HG02588 (cell line): ENCODE measurements around the gene ZNF384.

ENCODE experiments used
- ATAC-seq: cut with Tn5 transposase; IDR thresholded peaks from one replicate; pipeline ENCODE4 v1.9.1; 2021; ENCODE audit warnings: mild to moderate bottlenecking, moderate library complexity; ENCODE audit not compliant: unreplicated experiment

Gene ZNF384

GRCh38 chr12:6630736-6631135 is 58.4 kb downstream of the ZNF384 start:
- ATAC-seq, result no peak

GRCh38 chr12:6627616-6628015 is 61.6 kb downstream of the ZNF384 start:
- ATAC-seq, result no peak

DNA sequence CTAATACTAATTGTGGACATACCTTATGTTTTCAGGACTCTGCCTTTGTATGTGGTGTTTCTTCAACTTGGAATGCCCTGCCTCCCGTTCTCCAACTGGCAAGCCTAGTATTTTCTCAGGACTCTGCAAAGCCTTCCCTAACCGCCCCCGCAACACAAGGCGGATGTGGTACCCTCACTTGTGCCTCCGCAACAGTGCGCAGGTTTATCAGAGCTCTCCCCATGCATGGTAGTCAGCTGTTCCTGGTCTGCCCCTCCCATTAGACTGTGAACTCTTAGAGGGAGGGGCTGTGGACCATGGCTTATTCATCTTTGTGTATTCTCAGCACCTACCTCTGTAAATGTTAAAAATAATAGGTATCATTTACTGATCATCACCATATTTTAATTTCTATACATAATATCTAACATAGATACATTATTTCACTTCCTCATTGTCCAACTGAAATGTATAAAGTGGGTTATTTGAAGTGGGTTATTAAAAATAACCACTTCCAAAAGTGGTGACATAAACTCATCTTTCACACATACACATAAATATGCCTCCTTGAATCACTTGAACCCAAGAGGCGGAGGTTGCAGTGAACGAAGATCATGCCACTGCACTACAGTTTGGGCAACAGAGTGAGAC is 62.4 kb downstream of the ZNF384 start:
- ATAC-seq, result no peak

- no peak for ATAC-seq
These were observed 68.3 kb downstream of the ZNF384 start for GRCh38 chr12:6620885-6621274.

DNA sequence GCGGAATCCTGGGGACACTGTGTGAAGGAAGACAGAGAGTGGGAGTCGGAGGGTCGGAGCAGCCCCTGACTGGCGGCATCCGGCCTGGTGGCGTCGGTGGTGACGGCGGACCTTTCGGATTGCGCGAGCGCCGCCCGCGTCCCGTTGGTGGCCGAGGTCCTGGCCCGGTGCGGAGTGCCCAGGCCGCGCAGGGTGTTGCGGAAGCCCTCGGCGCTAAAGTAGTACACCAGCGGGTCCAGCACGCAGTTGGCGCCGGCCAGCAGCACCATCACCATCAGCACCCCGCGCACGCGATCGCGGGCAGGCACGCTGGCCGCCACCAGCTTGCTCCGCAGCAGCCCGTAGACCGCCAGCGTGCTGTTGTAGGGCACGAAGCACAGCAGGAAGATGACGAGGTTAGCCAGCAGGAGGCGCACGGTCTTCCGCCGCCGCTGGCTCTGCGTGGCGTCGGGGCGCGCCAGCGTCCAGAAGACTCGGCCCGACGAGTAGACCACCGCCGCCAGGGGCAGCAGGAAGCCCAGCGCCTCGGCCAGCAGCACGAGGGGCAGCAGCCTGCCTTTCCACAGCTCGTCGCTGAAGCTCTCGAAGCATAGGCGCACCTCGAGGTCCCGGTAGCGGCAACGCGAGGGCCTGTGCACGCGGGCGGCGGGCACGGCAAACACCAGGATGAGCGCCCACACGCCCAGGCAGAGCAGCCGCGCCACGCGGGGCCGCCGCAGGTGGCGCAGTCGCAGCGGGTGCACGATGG is 68.9 kb downstream of the ZNF384 start:
- ATAC-seq, result no peak

GRCh38 chr12:6618483-6619225 is 70.5 kb downstream of the ZNF384 start:
- ATAC-seq, result no peak
